H1 (cell line): ENCODE measurements around the gene IPO11.

ENCODE experiments used
- BRCA1 ChIP-seq: IDR thresholded peaks from 2 replicates; pipeline ENCODE4 v1.6.1; 2012; ENCODE audit warnings: low read depth, low read length, improper control_type of control experiment
- CHD1 ChIP-seq: IDR thresholded peaks from 2 replicates; pipeline ENCODE4 v1.6.1; 2012; ENCODE audit warnings: low read depth, low read length, improper control_type of control experiment
- POLR2A ChIP-seq, 2 experiments: IDR thresholded peaks; 1 replicate in 1 of 2; 2 replicates in 1 of 2; pipeline ENCODE4 v1.6.1; 2011; ENCODE audit warnings: low read depth in 2 of 2, low read length in 2 of 2, mild to moderate bottlenecking in 2 of 2; ENCODE audit errors: control extremely low read depth in 1 of 2
- YY1 ChIP-seq: IDR thresholded peaks from 2 replicates; pipeline ENCODE4 v1.6.1; 2011; ENCODE audit warnings: low read depth, mild to moderate bottlenecking, low read length
- TF ChIP-seq, protein P1 (sequence below), 3 experiments: IDR thresholded peaks; 1 replicate in 2 of 3; 2 replicates in 1 of 3; pipeline versions ENCODE4 v1.5.1 to v1.6.1; 2011; ENCODE audit warnings: low read length in 3 of 3, mild to moderate bottlenecking in 3 of 3, inconsistent platforms in 2 of 3, low read depth in 1 of 3, moderate library complexity in 1 of 3; ENCODE audit not compliant: insufficient read depth in 1 of 3; ENCODE audit errors: control extremely low read depth in 1 of 3
- TF ChIP-seq, protein P2 (sequence below): IDR thresholded peaks from 2 replicates; pipeline ENCODE4 v1.6.1; 2012; ENCODE audit warnings: inconsistent platforms
- TF ChIP-seq, protein P3 (sequence below): IDR thresholded peaks from 2 replicates; pipeline ENCODE4 v1.6.1; 2012; ENCODE audit warnings: low read length, inconsistent platforms

DNA sequence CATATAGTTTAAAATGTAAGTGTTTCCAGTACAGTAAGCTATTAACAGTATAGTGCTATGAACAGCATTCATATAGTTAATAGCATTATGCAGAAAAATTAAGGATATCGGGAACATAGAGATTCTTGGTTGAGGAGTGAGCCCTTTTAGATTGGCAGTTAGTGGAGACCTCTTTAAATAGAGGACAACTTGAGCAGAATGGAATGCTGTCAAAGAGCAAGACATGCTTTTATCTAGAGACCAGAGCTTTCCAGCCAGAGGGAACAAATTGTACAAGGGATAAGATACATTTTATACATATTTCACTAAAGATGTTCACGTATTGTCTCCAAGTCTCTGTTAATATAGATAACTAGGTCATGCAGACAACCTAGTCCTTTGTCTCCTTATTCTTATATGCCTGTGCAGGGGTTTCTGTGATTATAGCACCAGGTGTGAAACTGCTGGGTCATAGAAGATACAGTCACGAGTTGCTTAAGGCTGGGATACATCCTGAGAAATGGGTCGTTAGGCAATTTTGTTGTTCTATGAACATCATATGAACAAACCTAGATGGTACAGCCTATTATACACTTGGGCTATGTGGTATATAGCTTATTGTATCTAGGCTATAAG, 6.0 kb downstream of the IPO11 start:
- TF ChIP-seq, protein P1, sequence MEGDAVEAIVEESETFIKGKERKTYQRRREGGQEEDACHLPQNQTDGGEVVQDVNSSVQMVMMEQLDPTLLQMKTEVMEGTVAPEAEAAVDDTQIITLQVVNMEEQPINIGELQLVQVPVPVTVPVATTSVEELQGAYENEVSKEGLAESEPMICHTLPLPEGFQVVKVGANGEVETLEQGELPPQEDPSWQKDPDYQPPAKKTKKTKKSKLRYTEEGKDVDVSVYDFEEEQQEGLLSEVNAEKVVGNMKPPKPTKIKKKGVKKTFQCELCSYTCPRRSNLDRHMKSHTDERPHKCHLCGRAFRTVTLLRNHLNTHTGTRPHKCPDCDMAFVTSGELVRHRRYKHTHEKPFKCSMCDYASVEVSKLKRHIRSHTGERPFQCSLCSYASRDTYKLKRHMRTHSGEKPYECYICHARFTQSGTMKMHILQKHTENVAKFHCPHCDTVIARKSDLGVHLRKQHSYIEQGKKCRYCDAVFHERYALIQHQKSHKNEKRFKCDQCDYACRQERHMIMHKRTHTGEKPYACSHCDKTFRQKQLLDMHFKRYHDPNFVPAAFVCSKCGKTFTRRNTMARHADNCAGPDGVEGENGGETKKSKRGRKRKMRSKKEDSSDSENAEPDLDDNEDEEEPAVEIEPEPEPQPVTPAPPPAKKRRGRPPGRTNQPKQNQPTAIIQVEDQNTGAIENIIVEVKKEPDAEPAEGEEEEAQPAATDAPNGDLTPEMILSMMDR (IDR thresholded peaks at IDR 0.05; ENCODE audit: control extremely low read depth in 1 of 3, insufficient read depth in 1 of 3, low read depth in 1 of 3, low read length in 3 of 3), result no peak
- TF ChIP-seq BRCA1 (no peak), YY1 (no peak), CHD1 (no peak), POLR2A (IDR thresholded peaks at IDR 0.05; ENCODE audit: control extremely low read depth in 1 of 2, low read depth in 2 of 2, low read length in 2 of 2) (no peak)
- TF ChIP-seq, protein P2, sequence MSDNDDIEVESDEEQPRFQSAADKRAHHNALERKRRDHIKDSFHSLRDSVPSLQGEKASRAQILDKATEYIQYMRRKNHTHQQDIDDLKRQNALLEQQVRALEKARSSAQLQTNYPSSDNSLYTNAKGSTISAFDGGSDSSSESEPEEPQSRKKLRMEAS, result no peak
- TF ChIP-seq, protein P3, sequence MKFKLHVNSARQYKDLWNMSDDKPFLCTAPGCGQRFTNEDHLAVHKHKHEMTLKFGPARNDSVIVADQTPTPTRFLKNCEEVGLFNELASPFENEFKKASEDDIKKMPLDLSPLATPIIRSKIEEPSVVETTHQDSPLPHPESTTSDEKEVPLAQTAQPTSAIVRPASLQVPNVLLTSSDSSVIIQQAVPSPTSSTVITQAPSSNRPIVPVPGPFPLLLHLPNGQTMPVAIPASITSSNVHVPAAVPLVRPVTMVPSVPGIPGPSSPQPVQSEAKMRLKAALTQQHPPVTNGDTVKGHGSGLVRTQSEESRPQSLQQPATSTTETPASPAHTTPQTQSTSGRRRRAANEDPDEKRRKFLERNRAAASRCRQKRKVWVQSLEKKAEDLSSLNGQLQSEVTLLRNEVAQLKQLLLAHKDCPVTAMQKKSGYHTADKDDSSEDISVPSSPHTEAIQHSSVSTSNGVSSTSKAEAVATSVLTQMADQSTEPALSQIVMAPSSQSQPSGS, result no peak
